Measurements from ENCODE around the gene PICK1.
"Not testable (repeated sequence)": the region's sequence is repeated elsewhere in the genome, so short reads cannot be mapped to it uniquely, and the experiment has no call there.

The PICK1 gene

DNA sequence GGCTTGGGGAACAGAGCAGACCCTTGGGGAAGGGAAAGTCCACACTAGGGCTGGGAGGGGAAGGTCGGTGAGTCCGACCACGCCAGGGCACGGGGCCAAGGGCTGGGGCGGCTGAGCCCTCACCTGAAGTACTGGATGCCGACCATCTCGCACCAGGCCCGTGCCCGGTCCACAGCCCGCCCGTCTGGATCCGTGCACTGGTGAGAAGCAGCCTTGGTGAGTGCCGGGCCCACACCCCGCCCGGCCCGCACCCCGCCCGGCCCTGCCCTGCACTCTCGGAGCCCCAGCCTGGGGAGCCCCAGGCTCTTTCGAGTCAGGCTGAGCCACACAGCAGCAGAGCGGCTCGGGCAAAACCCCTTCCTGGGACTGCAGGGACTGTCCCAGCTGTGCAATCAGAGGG lies 55.2 kb downstream of the PICK1 start:
- TF ChIP-seq, protein P1, sequence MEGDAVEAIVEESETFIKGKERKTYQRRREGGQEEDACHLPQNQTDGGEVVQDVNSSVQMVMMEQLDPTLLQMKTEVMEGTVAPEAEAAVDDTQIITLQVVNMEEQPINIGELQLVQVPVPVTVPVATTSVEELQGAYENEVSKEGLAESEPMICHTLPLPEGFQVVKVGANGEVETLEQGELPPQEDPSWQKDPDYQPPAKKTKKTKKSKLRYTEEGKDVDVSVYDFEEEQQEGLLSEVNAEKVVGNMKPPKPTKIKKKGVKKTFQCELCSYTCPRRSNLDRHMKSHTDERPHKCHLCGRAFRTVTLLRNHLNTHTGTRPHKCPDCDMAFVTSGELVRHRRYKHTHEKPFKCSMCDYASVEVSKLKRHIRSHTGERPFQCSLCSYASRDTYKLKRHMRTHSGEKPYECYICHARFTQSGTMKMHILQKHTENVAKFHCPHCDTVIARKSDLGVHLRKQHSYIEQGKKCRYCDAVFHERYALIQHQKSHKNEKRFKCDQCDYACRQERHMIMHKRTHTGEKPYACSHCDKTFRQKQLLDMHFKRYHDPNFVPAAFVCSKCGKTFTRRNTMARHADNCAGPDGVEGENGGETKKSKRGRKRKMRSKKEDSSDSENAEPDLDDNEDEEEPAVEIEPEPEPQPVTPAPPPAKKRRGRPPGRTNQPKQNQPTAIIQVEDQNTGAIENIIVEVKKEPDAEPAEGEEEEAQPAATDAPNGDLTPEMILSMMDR (IDR thresholded peaks at IDR 0.05; ENCODE audit: low read depth, low read length): no peak
- no peak overlapping the region for H3K4me3 ChIP-seq (ENCODE audit: low read depth, low read length)

DNA sequence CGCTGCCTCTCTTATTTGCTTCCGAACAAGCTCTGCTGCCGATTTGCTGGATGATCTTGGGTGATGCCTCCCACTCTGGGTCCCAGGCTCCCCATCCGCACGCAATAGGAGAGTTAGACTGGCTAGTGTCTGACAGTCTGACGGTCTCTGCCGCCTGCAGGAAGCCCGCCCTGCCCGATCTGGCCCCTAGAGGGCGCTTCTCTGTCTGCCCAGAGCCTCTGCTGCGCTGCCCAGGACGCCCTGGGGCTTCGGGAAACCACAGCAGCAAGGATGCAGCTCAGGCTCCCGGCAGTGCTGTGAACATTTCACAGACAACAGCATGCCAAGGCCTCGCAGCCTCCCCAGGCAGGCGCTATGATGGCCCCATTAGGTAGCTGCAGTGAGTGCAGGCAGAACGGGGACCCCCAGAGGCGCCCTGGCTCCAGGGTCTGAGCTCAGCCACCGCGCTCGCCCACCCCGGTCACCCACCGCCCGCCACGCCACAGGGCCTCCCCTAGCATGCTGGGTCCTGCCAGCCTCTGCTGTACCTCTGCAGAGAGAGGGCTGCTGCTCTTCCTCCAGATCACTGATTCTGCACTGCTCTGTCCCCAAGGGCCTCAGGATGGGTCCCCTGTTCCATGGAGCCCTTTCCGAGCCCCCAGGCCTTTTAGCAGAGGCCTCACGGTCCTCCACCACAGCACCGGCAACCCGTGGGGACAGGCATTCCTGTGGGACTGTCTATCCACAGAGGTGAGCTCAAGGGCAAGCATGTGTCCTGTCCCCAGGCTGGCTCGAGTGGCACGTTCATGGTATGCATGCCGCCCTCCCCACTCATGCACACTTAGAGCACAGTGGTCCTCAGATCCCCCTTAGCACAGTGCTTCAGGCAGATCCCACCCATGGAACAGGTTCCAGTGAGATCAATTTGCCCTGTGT lies 57.5 kb downstream of the PICK1 start:
- no peak overlapping the region for H3K4me3 ChIP-seq (ENCODE audit: low read depth, low read length)
- TF ChIP-seq, protein P1 (IDR thresholded peaks at IDR 0.05; ENCODE audit: low read depth, low read length): peak; percentile 89

DNA sequence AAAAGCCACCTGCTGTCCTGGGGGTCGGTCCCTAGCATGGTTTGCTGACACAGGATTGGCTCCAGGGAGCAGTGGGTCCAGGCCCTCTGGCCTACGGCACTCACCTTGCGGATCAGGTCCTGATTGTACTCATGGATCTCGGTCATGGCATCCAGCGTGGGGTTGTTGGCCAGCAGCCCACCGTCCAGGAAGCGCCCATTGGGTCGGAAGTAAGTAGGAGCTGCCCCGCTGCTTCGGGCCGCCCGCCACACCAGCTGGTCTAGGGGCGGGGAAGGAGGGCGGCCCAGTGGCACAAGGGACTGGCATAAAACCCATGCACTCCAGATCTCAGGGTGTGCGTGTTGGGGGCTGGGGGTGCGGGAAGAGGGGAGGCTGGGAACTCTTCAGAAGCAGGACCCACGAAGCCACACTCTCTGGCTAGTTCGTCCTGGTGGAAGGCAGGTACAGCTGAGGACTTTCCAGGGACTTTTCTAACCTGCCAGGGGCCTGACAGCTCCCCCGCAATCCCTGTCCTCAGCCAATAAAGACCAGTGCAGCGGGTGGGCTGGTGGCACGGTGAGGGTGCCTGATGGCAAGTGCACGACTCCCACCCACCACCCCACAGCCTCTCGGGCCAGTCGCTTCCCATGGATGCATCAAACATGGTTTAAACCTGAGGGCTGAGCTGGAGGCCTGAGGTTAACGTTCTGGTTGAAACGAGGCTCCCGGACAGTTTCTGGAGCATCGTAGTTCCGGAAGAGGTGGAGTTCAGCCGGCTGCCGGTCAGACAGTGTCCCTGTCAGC lies 58.4 kb downstream of the PICK1 start:
- TF ChIP-seq, protein P1 (IDR thresholded peaks at IDR 0.05; ENCODE audit: low read depth, low read length): no peak

DNA sequence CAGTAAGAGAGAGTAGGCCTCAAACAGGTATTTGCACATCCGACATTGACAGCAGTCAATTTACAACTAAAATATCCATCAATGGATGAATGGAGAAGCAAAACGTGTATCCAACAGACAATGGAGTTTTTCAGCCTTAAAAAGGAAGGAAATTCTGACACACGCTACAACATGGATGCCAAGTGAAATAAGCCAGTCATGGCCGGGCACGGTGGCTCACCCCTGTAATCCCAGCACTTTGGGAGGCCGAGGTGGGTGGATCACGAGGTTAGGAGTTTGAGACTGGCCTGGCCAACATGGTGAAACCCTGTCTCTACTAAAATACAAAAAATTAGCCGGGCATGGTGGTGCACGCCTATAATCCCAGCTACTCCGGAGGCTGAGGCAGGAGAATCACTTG lies 60.4 kb downstream of the PICK1 start:
- not testable (repeated sequence) for H3K4me3 ChIP-seq (ENCODE audit: low read depth, low read length)

More for the DNA sequence above, 58.4 kb downstream of the PICK1 start:
- H3K4me3 ChIP-seq (ENCODE audit: low read depth, low read length): no peak overlapping the region

DNA sequence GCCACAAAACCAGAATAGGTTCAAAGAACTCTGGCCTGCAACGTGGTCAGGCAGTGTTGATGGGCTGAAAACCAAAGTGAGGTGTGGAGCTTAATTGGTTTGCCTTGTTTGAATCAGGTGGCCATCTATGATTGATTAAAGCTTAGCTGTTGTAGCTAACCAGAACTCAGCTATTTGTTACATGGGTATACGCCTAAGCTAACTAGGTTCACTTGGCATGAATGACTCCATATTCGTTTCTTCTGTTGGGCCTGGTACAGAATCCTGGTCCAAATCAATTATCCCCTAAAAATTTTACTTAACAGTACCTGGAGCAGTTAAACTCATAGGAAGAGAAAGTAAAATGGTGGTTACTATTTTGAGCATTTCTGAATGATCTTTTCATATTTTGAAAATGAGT lies 61.0 kb downstream of the PICK1 start:
- H3K4me3 ChIP-seq (ENCODE audit: low read depth, low read length): no peak overlapping the region
- TF ChIP-seq, protein P1 (IDR thresholded peaks at IDR 0.05; ENCODE audit: low read depth, low read length): no peak

DNA sequence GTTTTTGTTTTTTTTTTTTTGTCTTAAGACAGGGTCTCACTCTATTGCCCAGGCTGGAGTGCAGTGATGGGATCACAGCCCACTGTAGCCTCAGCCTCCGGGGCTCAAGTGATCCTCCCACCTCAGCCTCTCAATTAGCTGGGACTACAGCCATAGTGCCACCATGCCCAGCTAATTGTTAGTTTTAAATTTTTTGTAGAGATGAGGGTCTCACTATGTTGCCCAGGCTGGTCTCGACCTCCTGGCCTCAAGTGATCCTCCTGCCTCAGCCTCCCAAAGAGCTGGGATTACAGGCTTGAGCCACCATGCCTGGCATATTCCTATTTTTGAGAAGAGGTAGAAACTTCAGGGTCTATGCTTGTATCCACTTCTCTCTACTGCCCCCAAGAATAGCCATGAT lies 61.5 kb downstream of the PICK1 start:
- H3K4me3 ChIP-seq (ENCODE audit: low read depth, low read length): not testable (repeated sequence)

DNA sequence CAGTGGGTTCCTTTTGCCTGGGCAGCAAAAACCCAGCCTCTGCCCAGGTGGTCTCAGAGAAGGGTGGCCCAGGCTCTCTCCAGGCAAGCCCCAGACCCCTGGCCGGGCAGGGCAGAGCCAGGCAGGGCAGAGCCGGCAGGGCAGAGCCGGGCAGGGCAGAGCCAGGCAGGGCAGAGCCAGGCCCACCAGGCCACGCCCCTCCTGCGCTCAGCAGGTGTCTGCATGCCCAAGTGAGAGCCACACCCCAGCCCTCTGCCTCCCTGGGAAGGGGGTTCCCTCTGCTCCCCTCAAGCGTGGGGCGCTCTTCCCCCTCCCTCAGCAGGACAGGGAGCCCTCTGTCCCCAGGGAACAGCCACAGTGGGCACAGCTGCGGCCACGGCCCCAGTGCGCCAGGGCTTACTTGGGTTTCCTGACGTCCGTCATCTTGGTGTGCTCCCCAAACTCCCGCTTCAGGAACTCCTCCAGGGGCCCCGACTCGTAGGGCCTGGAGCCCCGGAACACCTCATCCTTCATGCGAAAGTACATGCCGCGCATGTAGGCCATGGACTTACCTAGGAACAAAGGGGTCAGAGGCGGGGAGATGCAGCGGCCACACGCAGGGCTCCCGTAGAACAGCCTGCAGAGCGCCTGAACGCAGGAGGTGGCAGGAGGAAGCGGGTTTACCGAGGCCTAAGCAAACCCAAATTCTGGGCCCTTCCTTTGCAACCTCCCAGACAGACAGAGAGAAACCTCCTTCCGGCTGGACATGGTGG lies 63.3 kb downstream of the PICK1 start:
- TF ChIP-seq, protein P1 (IDR thresholded peaks at IDR 0.05; ENCODE audit: low read depth, low read length): no peak
- H3K4me3 ChIP-seq (ENCODE audit: low read depth, low read length): no peak overlapping the region

DNA sequence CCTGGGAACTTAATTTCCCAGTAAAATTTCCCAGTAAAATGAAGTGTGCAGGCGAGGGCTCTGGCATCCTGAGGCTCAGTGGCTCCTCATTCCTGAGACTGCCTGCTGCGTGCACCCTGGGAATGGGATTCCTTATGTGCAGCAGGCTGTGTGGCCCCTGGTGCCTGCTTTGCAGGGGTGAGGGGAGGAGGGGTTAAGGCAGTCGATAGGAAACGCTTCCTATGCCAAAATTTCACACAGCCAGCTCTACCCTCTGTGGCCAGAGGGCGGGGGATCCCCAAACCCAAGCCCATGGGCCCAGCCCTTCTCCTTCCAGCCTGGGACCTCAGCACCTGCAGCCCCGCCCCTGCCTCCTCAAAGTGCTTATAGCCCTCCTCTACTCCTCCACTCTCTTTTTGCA lies 65.4 kb downstream of the PICK1 start:
- H3K4me3 ChIP-seq (ENCODE audit: low read depth, low read length): no peak overlapping the region
- TF ChIP-seq, protein P1 (IDR thresholded peaks at IDR 0.05; ENCODE audit: low read depth, low read length): no peak
